GM18861 (cell line): ENCODE data around the gene L3HYPDH.

Experiments used
- ATAC-seq: cut with Tn5 transposase; IDR thresholded peaks from one replicate; pipeline ENCODE4 v1.9.1; 2021; ENCODE audit not compliant: unreplicated experiment

The L3HYPDH gene

GRCh38 chr14:59428581-59429012 is 55.6 kb downstream of the L3HYPDH start:
- no peak for ATAC-seq

- no peak for ATAC-seq
Measured at GRCh38 chr14:59427653-59428580, 56.3 kb downstream of the L3HYPDH start.

- no peak for ATAC-seq
Measured at GRCh38 chr14:59425322-59425935, 58.8 kb downstream of the L3HYPDH start.

- no peak for ATAC-seq
Measured at GRCh38 chr14:59424341-59425071, 59.7 kb downstream of the L3HYPDH start.
